GM19467 (cell line): ENCODE results near the gene NEK4.
"Not testable (repeated sequence)": the region's sequence is repeated elsewhere in the genome, so short reads cannot be mapped to it uniquely, and the experiment has no call there.

Experiments used
- ATAC-seq: cut with Tn5 transposase; IDR thresholded peaks from one replicate; pipeline ENCODE4 v1.9.1; 2021; ENCODE audit warnings: mild to moderate bottlenecking, moderate library complexity; ENCODE audit not compliant: unreplicated experiment

NEK4 gene

GRCh38 chr3:52779837-52780585, 9.3 kb upstream of the NEK4 start:
- no peak for ATAC-seq

GRCh38 chr3:52779011-52779836, 8.5 kb upstream of the NEK4 start:
- no peak for ATAC-seq

- no peak for ATAC-seq
Observed at GRCh38 chr3:52777959-52778805, 7.4 kb upstream of the NEK4 start.

GRCh38 chr3:52777127-52777958, 6.6 kb upstream of the NEK4 start, which contains the start of gene ITIH1:
Gene ITIH1 (plus strand): TSS chr3:52777599. CDS start chr3:52777616, 17 bp downstream.
- no peak for ATAC-seq

GRCh38 chr3:52776486-52776885, 5.7 kb upstream of the NEK4 start:
- not testable (repeated sequence) for ATAC-seq

GRCh38 chr3:52775877-52776276, 5.1 kb upstream of the NEK4 start:
- no peak for ATAC-seq

- ATAC-seq: no peak
Observed at GRCh38 chr3:52774901-52775864, 4.4 kb upstream of the NEK4 start.

- no peak for ATAC-seq
Observed at GRCh38 chr3:52774066-52774713, 3.5 kb upstream of the NEK4 start.

GRCh38 chr3:52773361-52774065, 2.8 kb upstream of the NEK4 start:
- no peak for ATAC-seq

GRCh38 chr3:52771702-52772101, 962 bp upstream of the NEK4 start:
- no peak for ATAC-seq

- no peak for ATAC-seq
Observed at GRCh38 chr3:52771334-52771681, 568 bp upstream of the NEK4 start.

- ATAC-seq: no peak
Observed at GRCh38 chr3:52769786-52770455, 819 bp downstream of the NEK4 start.

- ATAC-seq: no peak
Observed at GRCh38 chr3:52763466-52763865, 7.3 kb downstream of the NEK4 start.

GRCh38 chr3:52756141-52756540, 14.6 kb downstream of the NEK4 start:
- no peak for ATAC-seq

- no peak for ATAC-seq
Observed at GRCh38 chr3:52754373-52754772, 16.4 kb downstream of the NEK4 start.

- no peak for ATAC-seq
Observed at GRCh38 chr3:52752045-52752660, 18.6 kb downstream of the NEK4 start.

- ATAC-seq: no peak
Observed at GRCh38 chr3:52743721-52744120, 27.0 kb downstream of the NEK4 start.
